SHP77 treated with DMSO at 0.1 percent for 48 hours (cell line): Measurements from ENCODE around the gene NPTN.

Experiments used
- DNase-seq: peaks from one replicate; lab custom pipeline; 2025; lab: John Stamatoyannopoulos, UW

The NPTN gene

GRCh38 chr15:73518180-73518862 lies 114.9 kb downstream of the NPTN start:
- DNase-seq: no peak

- no peak for DNase-seq
Measured at GRCh38 chr15:73517566-73517965, 115.6 kb downstream of the NPTN start.

- no peak for DNase-seq
Measured at GRCh38 chr15:73515527-73515926, 117.7 kb downstream of the NPTN start.
